SK-N-SH treated with all-trans-retinoic acid at 6 μM for 48 hours (cell line): ENCODE data around the gene FNDC11.

ENCODE experiments used
- ATAC-seq: fragments of 200-7000 bp; cut with Tn5 transposase; 3 replicates; pipeline ENCODE4 v1.9.1; 2020; ENCODE audit warnings: mild to moderate bottlenecking, moderate library complexity
- ARNTL ChIP-seq: fragments of 450-650 bp; formaldehyde crosslinking; IDR thresholded peaks from 2 replicates; pipeline ENCODE4 v1.5.0; 2020; ENCODE audit warnings: low read depth, mild to moderate bottlenecking, moderate library complexity, borderline replicate concordance
- BACH2 ChIP-seq: fragments of 250-450 bp; sonication (Bioruptor Pico); IDR thresholded peaks from 2 replicates; pipeline ENCODE4 v1.9.0; 2021; ENCODE audit warnings: mild to moderate bottlenecking, borderline replicate concordance
- CSDC2 ChIP-seq: fragments of 250-450 bp; sonication (Bioruptor Pico); IDR thresholded peaks from 2 replicates; pipeline ENCODE4 v1.5.0; 2020; ENCODE audit warnings: mild to moderate bottlenecking, moderate library complexity
- ESRRG ChIP-seq: fragments of 250-450 bp; sonication (Bioruptor Pico); IDR thresholded peaks from 2 replicates; pipeline ENCODE4 v1.6.1; 2021; ENCODE audit warnings: mild to moderate bottlenecking
- GLIS3 ChIP-seq: fragments of 250-450 bp; sonication (Bioruptor Pico); IDR thresholded peaks from 2 replicates; pipeline ENCODE4 v1.5.0; 2020; ENCODE audit warnings: mild to moderate bottlenecking, moderate library complexity
- ISL1 ChIP-seq: fragments of 250-450 bp; sonication (Bioruptor Pico); IDR thresholded peaks from 2 replicates; pipeline ENCODE4 v2.1.2; 2022; ENCODE audit warnings: mild to moderate bottlenecking, moderate library complexity
- POU6F1 ChIP-seq: fragments of 250-450 bp; sonication (Bioruptor Pico); IDR thresholded peaks from 2 replicates; pipeline ENCODE4 v1.8.0; 2021; ENCODE audit warnings: low read depth, mild to moderate bottlenecking, moderate library complexity, borderline replicate concordance
- RARB ChIP-seq: fragments of 250-450 bp; sonication (Bioruptor Pico); IDR thresholded peaks from 2 replicates; pipeline ENCODE4 v1.8.0; 2021; ENCODE audit warnings: mild to moderate bottlenecking, moderate library complexity
- TCF4 ChIP-seq: fragments of 250-450 bp; sonication (Bioruptor Pico); IDR thresholded peaks from 2 replicates; pipeline ENCODE4 v1.8.0; 2021; ENCODE audit warnings: mild to moderate bottlenecking, moderate library complexity, borderline replicate concordance
- TOX ChIP-seq: fragments of 250-450 bp; sonication (Bioruptor Pico); IDR thresholded peaks from 2 replicates; pipeline ENCODE4 v1.8.0; 2021; ENCODE audit warnings: mild to moderate bottlenecking, moderate library complexity, borderline replicate concordance
- ZC3H10 ChIP-seq: fragments of 250-450 bp; sonication (Bioruptor Pico); IDR thresholded peaks from 2 replicates; pipeline ENCODE4 v1.5.1; 2021; ENCODE audit warnings: mild to moderate bottlenecking, moderate library complexity
- ZFP3 ChIP-seq: fragments of 250-450 bp; sonication (Bioruptor Pico); IDR thresholded peaks from 2 replicates; pipeline ENCODE4 v1.5.0; 2020; ENCODE audit warnings: mild to moderate bottlenecking, moderate library complexity
- ZFP30 ChIP-seq: fragments of 450-650 bp; formaldehyde crosslinking; IDR thresholded peaks from 2 replicates; pipeline ENCODE4 v1.5.0; 2022; ENCODE audit warnings: mild to moderate bottlenecking, moderate library complexity
- ZNF70 ChIP-seq: fragments of 450-650 bp; formaldehyde crosslinking; IDR thresholded peaks from 2 replicates; pipeline ENCODE4 v1.5.0; 2020; ENCODE audit warnings: mild to moderate bottlenecking, moderate library complexity
- ZNF8 ChIP-seq: fragments of 450-650 bp; formaldehyde crosslinking; IDR thresholded peaks from 2 replicates; pipeline ENCODE4 v1.5.0; 2020; ENCODE audit warnings: mild to moderate bottlenecking, moderate library complexity
- TF ChIP-seq, protein P1 (sequence below): fragments of 250-450 bp; sonication (Bioruptor Pico); IDR thresholded peaks from 2 replicates; pipeline ENCODE4 v1.5.0; 2020; ENCODE audit warnings: mild to moderate bottlenecking, moderate library complexity
- TF ChIP-seq, protein P2 (sequence below): fragments of 250-450 bp; sonication (Bioruptor Pico); IDR thresholded peaks from 2 replicates; pipeline ENCODE4 v1.5.1; 2020; ENCODE audit warnings: low read depth, mild to moderate bottlenecking, moderate library complexity
- TF ChIP-seq, protein P3 (sequence below): fragments of 250-450 bp; sonication (Bioruptor Pico); IDR thresholded peaks from 2 replicates; pipeline ENCODE4 v1.5.1; 2021; ENCODE audit warnings: mild to moderate bottlenecking, moderate library complexity

The FNDC11 gene

GRCh38 chr20:63587776-63588591 is 34.0 kb downstream of the FNDC11 start (continued):
- TF ChIP-seq, protein P1, sequence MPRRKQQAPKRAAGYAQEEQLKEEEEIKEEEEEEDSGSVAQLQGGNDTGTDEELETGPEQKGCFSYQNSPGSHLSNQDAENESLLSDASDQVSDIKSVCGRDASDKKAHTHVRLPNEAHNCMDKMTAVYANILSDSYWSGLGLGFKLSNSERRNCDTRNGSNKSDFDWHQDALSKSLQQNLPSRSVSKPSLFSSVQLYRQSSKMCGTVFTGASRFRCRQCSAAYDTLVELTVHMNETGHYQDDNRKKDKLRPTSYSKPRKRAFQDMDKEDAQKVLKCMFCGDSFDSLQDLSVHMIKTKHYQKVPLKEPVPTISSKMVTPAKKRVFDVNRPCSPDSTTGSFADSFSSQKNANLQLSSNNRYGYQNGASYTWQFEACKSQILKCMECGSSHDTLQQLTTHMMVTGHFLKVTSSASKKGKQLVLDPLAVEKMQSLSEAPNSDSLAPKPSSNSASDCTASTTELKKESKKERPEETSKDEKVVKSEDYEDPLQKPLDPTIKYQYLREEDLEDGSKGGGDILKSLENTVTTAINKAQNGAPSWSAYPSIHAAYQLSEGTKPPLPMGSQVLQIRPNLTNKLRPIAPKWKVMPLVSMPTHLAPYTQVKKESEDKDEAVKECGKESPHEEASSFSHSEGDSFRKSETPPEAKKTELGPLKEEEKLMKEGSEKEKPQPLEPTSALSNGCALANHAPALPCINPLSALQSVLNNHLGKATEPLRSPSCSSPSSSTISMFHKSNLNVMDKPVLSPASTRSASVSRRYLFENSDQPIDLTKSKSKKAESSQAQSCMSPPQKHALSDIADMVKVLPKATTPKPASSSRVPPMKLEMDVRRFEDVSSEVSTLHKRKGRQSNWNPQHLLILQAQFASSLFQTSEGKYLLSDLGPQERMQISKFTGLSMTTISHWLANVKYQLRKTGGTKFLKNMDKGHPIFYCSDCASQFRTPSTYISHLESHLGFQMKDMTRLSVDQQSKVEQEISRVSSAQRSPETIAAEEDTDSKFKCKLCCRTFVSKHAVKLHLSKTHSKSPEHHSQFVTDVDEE (CRISPR knock-in tag) = no peak
- TF ChIP-seq POU6F1 (CRISPR knock-in tag) = no peak
- TF ChIP-seq ZFP3 = no peak
- no peak for TF ChIP-seq ESRRG (CRISPR knock-in tag)
- no peak for TF ChIP-seq ZFP30
- no peak for TF ChIP-seq ARNTL (CRISPR knock-in tag)
- no peak for TF ChIP-seq GLIS3
- TF ChIP-seq TCF4 (CRISPR knock-in tag) = no peak

GRCh38 chr20:63588641-63589041 is 34.7 kb downstream of the FNDC11 start:
- no peak; the same call in 2 of the 3 replicates for ATAC-seq
- TF ChIP-seq ZFP3 = no peak
- TF ChIP-seq ISL1 (CRISPR knock-in tag) = no peak
- no peak for TF ChIP-seq BACH2 (CRISPR knock-in tag)
- TF ChIP-seq, protein P2, sequence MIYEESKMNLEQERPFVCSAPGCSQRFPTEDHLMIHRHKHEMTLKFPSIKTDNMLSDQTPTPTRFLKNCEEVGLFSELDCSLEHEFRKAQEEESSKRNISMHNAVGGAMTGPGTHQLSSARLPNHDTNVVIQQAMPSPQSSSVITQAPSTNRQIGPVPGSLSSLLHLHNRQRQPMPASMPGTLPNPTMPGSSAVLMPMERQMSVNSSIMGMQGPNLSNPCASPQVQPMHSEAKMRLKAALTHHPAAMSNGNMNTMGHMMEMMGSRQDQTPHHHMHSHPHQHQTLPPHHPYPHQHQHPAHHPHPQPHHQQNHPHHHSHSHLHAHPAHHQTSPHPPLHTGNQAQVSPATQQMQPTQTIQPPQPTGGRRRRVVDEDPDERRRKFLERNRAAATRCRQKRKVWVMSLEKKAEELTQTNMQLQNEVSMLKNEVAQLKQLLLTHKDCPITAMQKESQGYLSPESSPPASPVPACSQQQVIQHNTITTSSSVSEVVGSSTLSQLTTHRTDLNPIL (CRISPR knock-in tag) = no peak
- TF ChIP-seq ZNF70 (CRISPR knock-in tag) = no peak
- no peak for TF ChIP-seq ZFP30
- TF ChIP-seq ZNF8 (CRISPR knock-in tag) = no peak
- TF ChIP-seq GLIS3 = no peak
- no peak for TF ChIP-seq POU6F1 (CRISPR knock-in tag)
- TF ChIP-seq, protein P3, sequence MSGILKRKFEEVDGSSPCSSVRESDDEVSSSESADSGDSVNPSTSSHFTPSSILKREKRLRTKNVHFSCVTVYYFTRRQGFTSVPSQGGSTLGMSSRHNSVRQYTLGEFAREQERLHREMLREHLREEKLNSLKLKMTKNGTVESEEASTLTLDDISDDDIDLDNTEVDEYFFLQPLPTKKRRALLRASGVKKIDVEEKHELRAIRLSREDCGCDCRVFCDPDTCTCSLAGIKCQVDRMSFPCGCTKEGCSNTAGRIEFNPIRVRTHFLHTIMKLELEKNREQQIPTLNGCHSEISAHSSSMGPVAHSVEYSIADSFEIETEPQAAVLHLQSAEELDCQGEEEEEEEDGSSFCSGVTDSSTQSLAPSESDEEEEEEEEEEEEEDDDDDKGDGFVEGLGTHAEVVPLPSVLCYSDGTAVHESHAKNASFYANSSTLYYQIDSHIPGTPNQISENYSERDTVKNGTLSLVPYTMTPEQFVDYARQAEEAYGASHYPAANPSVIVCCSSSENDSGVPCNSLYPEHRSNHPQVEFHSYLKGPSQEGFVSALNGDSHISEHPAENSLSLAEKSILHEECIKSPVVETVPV (CRISPR knock-in tag) = no peak
- TF ChIP-seq RARB (CRISPR knock-in tag) = no peak
- no peak for TF ChIP-seq CSDC2

DNA sequence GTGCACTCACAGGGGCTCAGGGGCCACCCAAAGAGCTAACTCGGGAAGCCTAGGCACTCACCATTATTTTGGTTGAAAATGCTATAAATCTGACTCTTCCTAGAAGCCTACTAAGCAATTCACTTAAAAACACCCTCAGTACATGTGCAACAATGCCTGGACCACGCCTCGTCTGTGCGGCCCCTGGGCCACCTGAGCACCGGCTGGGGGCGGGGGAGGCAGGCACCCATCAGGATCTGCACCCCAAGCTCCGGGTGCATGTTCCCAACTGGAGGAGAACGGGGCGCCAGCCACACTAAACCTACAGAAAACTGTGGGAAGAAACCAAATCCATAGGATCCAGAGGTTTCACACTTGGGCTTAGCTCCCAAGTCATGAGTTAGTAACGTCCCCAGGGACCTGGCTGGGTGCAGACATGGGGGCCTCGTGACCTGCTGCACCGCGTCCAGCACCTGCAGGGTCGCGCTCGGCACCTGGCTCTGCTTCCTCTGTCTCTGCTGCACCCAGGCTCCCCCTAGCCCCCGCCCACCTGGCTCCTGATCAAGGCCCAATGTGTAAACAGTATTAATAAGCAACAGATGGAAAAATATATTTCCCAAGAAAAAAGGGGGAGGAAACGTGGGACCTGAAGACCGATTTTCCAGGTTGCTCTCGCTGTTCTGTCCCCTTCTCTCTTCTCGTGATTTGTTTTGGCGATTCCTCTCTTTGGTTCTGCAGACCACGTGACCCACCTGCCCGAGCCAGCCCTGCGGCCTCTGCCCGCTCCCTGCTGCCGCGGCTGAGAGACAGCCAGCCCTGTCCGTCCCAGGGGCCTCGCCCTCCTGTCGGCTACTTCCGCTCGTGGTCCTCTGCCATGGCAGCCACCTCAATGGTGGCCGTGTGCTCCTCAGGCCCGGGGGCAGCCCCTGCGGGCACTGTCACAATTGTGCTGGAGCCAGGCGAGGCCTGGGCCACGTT is 35.6 kb downstream of the FNDC11 start:
- no peak for ATAC-seq
- no peak for TF ChIP-seq ZC3H10 (CRISPR knock-in tag)
- TF ChIP-seq POU6F1 (CRISPR knock-in tag) = no peak
- TF ChIP-seq, protein P3 (CRISPR knock-in tag) = no peak
- no peak for TF ChIP-seq ISL1 (CRISPR knock-in tag)
- TF ChIP-seq CSDC2 = no peak
- no peak for TF ChIP-seq TOX (CRISPR knock-in tag)
- TF ChIP-seq, protein P2 (CRISPR knock-in tag) = no peak
- TF ChIP-seq GLIS3 = no peak
